GM10266 (cell line): ENCODE data around the gene LDB2.
"Not testable (repeated sequence)": the region's sequence is repeated elsewhere in the genome, so short reads cannot be mapped to it uniquely, and the experiment has no call there.

Experiments used
- DNase-seq: peaks from one replicate; pipeline ENCODE4 v3.0.0; 2012; ENCODE audit errors: extremely low spot score
- CTCF ChIP-seq: IDR thresholded peaks from 2 replicates; pipeline ENCODE4 v1.5.1; 2012; ENCODE audit warnings: mild to moderate bottlenecking, low read depth; ENCODE audit not compliant: control insufficient read depth, insufficient read depth; ENCODE audit errors: missing control alignments

LDB2 gene

GRCh38 chr4:16530688-16531635, 367.5 kb downstream of the LDB2 start:
- no peak for DNase-seq
- no peak for TF ChIP-seq CTCF

GRCh38 chr4:16524911-16525554, 373.4 kb downstream of the LDB2 start:
- TF ChIP-seq CTCF: no peak
- no peak for DNase-seq

- no peak for DNase-seq
- TF ChIP-seq CTCF: no peak
Observed at GRCh38 chr4:16524406-16524805, 374.0 kb downstream of the LDB2 start.

- DNase-seq: not testable (repeated sequence)
Observed at GRCh38 chr4:16523526-16523925, 374.9 kb downstream of the LDB2 start.

GRCh38 chr4:16521156-16521915, 377.1 kb downstream of the LDB2 start:
- no peak for TF ChIP-seq CTCF
- no peak for DNase-seq

- no peak for DNase-seq
- TF ChIP-seq CTCF: no peak
Observed at GRCh38 chr4:16516796-16517439, 381.5 kb downstream of the LDB2 start.

- DNase-seq: no peak
- no peak for TF ChIP-seq CTCF
Observed at GRCh38 chr4:16513876-16514275, 384.6 kb downstream of the LDB2 start.
